Suprapubic skin (tissue), 3 donors: ENCODE results near the gene RARS2.

Experiments used
- EP300 ChIP-seq: sonication (generic); formaldehyde crosslinking; IDR thresholded peaks from one replicate; pipeline ENCODE4 v1.6.1; 2017; ENCODE audit warnings: antibody characterized with exemption
- TF ChIP-seq, protein P1 (sequence below), 2 donors: fragments of 200-600 bp in 1 of 2; fragments of 450-650 bp in 1 of 2; sonication (generic) in 1 of 2; IDR thresholded peaks; one replicate each; pipeline ENCODE4 v1.5.1; 2016 to 2019; ENCODE audit warnings: antibody characterized with exemption in 2 of 2, mild to moderate bottlenecking in 1 of 2, moderate library complexity in 1 of 2

DNA sequence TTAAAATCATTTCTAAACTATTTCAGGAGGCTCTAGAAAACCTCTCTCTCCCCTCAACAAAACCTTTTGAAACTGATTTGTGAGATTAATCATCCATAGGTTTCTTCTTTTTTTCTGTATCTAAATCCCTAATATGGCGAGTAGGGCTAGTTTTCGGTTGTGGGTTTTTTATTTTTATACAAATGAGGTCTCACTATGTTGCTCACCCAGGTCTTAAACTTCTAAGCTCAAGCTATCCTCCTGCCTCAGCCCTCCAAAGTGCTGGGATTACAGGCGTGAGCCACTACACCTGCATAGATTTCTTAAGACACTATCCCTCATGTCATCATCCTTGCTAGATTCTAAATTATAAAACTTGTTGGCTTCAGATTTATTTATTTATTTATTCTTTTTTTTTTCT, 44.1 kb upstream of the RARS2 start:
- TF ChIP-seq EP300, result no peak
- TF ChIP-seq, protein P1, sequence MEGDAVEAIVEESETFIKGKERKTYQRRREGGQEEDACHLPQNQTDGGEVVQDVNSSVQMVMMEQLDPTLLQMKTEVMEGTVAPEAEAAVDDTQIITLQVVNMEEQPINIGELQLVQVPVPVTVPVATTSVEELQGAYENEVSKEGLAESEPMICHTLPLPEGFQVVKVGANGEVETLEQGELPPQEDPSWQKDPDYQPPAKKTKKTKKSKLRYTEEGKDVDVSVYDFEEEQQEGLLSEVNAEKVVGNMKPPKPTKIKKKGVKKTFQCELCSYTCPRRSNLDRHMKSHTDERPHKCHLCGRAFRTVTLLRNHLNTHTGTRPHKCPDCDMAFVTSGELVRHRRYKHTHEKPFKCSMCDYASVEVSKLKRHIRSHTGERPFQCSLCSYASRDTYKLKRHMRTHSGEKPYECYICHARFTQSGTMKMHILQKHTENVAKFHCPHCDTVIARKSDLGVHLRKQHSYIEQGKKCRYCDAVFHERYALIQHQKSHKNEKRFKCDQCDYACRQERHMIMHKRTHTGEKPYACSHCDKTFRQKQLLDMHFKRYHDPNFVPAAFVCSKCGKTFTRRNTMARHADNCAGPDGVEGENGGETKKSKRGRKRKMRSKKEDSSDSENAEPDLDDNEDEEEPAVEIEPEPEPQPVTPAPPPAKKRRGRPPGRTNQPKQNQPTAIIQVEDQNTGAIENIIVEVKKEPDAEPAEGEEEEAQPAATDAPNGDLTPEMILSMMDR (IDR thresholded peaks at IDR 0.05), result no peak
